ENCODE measurements around the gene NDUFS8. TPM values are rescaled to one million over a fixed set of nuclear protein-coding genes. Genes with fewer than 3 reads are reported as not detected.

Gene NDUFS8
- total and polyA plus RNA-seq, 10 of the 15 experiments (the other 5 are each of a cell fraction or from before 2014, with no cell fraction given) = 17.6 to 308 (median 120) TPM

DNA sequence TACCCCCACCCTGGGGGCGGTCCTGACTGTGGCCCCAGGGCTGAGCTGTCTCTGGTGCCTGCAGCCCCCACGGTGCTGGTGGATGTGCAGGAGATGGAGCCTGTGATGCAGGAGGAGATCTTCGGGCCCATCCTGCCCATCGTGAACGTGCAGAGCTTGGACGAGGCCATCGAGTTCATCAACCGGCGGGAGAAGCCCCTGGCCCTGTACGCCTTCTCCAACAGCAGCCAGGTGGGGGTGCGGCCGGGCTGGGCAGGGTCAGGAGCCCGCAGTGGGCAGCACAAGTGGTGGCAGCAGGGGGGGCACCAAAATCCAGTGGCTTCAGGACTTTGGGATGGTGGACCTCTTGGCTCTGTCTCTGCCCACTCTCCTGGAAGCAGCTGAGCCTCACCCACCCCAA, 8.0 kb upstream of the NDUFS8 start (continued):
- TF ChIP-seq, protein P1, sequence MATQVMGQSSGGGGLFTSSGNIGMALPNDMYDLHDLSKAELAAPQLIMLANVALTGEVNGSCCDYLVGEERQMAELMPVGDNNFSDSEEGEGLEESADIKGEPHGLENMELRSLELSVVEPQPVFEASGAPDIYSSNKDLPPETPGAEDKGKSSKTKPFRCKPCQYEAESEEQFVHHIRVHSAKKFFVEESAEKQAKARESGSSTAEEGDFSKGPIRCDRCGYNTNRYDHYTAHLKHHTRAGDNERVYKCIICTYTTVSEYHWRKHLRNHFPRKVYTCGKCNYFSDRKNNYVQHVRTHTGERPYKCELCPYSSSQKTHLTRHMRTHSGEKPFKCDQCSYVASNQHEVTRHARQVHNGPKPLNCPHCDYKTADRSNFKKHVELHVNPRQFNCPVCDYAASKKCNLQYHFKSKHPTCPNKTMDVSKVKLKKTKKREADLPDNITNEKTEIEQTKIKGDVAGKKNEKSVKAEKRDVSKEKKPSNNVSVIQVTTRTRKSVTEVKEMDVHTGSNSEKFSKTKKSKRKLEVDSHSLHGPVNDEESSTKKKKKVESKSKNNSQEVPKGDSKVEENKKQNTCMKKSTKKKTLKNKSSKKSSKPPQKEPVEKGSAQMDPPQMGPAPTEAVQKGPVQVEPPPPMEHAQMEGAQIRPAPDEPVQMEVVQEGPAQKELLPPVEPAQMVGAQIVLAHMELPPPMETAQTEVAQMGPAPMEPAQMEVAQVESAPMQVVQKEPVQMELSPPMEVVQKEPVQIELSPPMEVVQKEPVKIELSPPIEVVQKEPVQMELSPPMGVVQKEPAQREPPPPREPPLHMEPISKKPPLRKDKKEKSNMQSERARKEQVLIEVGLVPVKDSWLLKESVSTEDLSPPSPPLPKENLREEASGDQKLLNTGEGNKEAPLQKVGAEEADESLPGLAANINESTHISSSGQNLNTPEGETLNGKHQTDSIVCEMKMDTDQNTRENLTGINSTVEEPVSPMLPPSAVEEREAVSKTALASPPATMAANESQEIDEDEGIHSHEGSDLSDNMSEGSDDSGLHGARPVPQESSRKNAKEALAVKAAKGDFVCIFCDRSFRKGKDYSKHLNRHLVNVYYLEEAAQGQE (IDR thresholded peaks at IDR 0.05; ENCODE audit: low read depth, low read length) = no peak
- no peak for TF ChIP-seq TCF3 (IDR thresholded peaks at IDR 0.05; ENCODE audit: borderline replicate concordance, insufficient read depth, low read depth, low read length)
- no peak for TF ChIP-seq NRF1 (conservative IDR thresholded peaks at IDR 0.05; ENCODE audit: low read depth, low read length)
- no peak for TF ChIP-seq ZZZ3 (IDR thresholded peaks at IDR 0.05; ENCODE audit: control insufficient read depth, insufficient read length, low read depth)
- no peak for TF ChIP-seq ZNF217 (IDR thresholded peaks at IDR 0.05)

DNA sequence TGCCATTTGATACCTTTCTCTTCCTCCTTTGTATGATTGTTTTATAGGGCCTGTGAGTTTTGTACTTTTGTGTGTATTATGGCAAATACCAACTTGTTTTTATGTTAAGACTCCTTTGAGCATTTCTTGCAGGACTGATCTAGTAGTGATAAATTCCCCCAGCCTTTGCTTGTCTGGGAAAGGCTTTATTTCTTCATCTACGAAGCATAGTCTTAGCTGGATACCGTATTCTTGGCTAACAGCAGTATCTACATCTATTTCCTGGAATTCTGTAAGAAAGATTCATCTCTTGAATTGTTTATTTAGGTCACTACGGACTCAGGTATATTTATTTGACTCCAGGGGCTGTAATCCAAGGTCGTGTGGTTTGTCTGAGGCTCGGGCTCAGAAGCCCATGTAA, 6.0 kb upstream of the NDUFS8 start:
- ChIA-PET CTCF (interaction anchor here (1.1 to 1.3 kb wide), 2 partner anchors 15 to 184 kb away, joined by 4 read pairs; no protein-coding TSS in a partner anchor), POLR2A (no interaction called here), RAD21 (ENCODE audit: unreplicated experiment) (no interaction called here), SMC1A (ENCODE audit: uncharacterized antibody, unreplicated experiment) (no interaction called here)
- Histone ChIP-seq H3K4me1 (ENCODE audit: control insufficient read depth, insufficient read depth, low read length) (peaks cover 6% of the 10 kb centered on the region), H2AFZ (ENCODE audit: control insufficient read depth, low read depth, low read length) (no peak overlapping the region), H3K79me2 (ENCODE audit: control insufficient read depth, insufficient read depth, low read length) (peaks cover 1% of the 10 kb centered on the region), H4K20me1 (ENCODE audit: control insufficient read depth, insufficient read depth) (no peaks in the 10 kb centered on the region), H3K36me3 (ENCODE audit: control insufficient read depth in 2 of 2, insufficient read depth in 2 of 2, low read length in 1 of 2) (no peaks in the 10 kb centered on the region), H3K9me3 (replicated peaks; ENCODE audit: control insufficient read depth, insufficient read depth, low read length) (no peaks in the 10 kb centered on the region), H3K4me2 (ENCODE audit: control insufficient read depth, insufficient read depth) (no peak overlapping the region), H3K4me3 (no peak overlapping the region), H3K27me3 (replicated peaks in 1 of 2; ENCODE audit: control insufficient read depth in 2 of 2, insufficient read depth in 2 of 2, low read length in 1 of 2) (no peaks in the 10 kb centered on the region; a peak in 1 of 4 replicates), H3K9ac (ENCODE audit: control insufficient read depth, insufficient read depth, low read length) (no peak overlapping the region), H3K27ac (ENCODE audit: control insufficient read depth, insufficient read depth) (no peak overlapping the region)
- TF ChIP-seq SUPT20H (IDR thresholded peaks at IDR 0.05; ENCODE audit: borderline replicate concordance, control insufficient read depth, low read depth, low read length) = no peak
- no peak for TF ChIP-seq NR2C2 (IDR thresholded peaks at IDR 0.05; ENCODE audit: borderline replicate concordance, control insufficient read depth, insufficient read length, low read depth)
- TF ChIP-seq NR2F1 (conservative IDR thresholded peaks at IDR 0.05) = no peak
- TF ChIP-seq YBX1 (IDR thresholded peaks at IDR 0.05) = no peak
- TF ChIP-seq, protein P2, sequence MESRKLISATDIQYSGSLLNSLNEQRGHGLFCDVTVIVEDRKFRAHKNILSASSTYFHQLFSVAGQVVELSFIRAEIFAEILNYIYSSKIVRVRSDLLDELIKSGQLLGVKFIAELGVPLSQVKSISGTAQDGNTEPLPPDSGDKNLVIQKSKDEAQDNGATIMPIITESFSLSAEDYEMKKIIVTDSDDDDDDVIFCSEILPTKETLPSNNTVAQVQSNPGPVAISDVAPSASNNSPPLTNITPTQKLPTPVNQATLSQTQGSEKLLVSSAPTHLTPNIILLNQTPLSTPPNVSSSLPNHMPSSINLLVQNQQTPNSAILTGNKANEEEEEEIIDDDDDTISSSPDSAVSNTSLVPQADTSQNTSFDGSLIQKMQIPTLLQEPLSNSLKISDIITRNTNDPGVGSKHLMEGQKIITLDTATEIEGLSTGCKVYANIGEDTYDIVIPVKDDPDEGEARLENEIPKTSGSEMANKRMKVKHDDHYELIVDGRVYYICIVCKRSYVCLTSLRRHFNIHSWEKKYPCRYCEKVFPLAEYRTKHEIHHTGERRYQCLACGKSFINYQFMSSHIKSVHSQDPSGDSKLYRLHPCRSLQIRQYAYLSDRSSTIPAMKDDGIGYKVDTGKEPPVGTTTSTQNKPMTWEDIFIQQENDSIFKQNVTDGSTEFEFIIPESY (IDR thresholded peaks at IDR 0.05) = no peak
- TF ChIP-seq, protein P3, sequence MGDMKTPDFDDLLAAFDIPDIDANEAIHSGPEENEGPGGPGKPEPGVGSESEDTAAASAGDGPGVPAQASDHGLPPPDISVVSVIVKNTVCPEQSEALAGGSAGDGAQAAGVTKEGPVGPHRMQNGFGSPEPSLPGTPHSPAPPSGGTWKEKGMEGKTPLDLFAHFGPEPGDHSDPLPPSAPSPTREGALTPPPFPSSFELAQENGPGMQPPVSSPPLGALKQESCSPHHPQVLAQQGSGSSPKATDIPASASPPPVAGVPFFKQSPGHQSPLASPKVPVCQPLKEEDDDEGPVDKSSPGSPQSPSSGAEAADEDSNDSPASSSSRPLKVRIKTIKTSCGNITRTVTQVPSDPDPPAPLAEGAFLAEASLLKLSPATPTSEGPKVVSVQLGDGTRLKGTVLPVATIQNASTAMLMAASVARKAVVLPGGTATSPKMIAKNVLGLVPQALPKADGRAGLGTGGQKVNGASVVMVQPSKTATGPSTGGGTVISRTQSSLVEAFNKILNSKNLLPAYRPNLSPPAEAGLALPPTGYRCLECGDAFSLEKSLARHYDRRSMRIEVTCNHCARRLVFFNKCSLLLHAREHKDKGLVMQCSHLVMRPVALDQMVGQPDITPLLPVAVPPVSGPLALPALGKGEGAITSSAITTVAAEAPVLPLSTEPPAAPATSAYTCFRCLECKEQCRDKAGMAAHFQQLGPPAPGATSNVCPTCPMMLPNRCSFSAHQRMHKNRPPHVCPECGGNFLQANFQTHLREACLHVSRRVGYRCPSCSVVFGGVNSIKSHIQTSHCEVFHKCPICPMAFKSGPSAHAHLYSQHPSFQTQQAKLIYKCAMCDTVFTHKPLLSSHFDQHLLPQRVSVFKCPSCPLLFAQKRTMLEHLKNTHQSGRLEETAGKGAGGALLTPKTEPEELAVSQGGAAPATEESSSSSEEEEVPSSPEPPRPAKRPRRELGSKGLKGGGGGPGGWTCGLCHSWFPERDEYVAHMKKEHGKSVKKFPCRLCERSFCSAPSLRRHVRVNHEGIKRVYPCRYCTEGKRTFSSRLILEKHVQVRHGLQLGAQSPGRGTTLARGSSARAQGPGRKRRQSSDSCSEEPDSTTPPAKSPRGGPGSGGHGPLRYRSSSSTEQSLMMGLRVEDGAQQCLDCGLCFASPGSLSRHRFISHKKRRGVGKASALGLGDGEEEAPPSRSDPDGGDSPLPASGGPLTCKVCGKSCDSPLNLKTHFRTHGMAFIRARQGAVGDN (IDR thresholded peaks at IDR 0.05) = no peak
- no peak for TF ChIP-seq RBBP5 (conservative IDR thresholded peaks at IDR 0.05)
- no peak for TF ChIP-seq YY1 (IDR thresholded peaks at IDR 0.05; ENCODE audit: low read depth, low read length)
- TF ChIP-seq MEF2A (IDR thresholded peaks at IDR 0.05; ENCODE audit: insufficient read depth, low read depth, low read length) = no peak
- ATAC-seq (no peak), FAIRE-seq (no peak), DNase-seq (ENCODE audit: low read depth, low spot score) (no peak)
- BruUV-seq (replicated peaks) = no TSS peak
- in situ Hi-C loops (cut with MboI) (no loop called here), intact Hi-C loops (cut with micrococcal nuclease; ENCODE audit: unreplicated experiment) (loop anchor here (10.0 kb wide), 1 partner anchor 430 kb away; no protein-coding TSS in a partner anchor)
- 77% methylated on average over 5 of the region's 5 CpGs for WGBS (ENCODE audit: insufficient coverage, insufficient replicate concordance, low lambda C conversion rate, missing lambda C conversion rate)

All from GM12878 (cell line).